CD4-positive, alpha-beta T cell treated with Interleukin-15 for 4 hours (primary cell): ENCODE measurements around the gene TREH.

ENCODE experiments used
- DNase-seq: peaks from one replicate; pipeline ENCODE4 v3.0.0-alpha.2; 2020; ENCODE audit warnings: low spot score

Gene TREH

DNA sequence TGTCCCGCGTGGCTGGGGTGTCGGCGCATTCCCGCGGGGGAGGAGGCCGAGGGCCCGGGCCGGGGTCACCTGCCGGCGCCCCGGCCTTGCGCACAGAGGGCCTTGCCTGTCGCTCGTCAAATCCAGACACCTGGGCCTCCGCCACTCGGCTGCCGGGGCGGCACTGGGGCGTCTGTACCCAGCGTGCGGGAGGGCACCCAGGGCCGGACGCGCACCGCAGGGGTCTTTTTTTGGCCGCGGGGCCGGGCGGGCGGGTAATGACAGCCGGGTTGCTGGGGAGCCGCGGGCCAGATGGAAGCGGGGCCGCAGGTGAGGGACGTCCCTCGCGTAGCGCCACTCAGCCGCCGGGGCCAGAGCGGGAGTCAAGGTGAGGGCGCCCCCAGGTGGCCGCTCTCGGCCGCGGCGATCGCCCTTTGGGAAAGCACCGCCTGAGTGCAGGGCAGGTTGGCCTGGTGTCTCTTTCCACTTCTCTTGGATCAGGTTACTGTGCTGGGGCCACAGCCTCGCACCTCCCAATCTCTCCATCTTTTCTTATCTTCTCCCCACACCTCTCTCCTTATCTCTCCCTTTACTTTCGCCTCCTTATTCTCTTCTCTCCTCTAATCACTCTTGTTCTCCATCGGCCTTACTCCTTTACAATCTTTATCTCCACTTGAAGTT, 68.5 kb downstream of the TREH start:
- peak; percentile 86 for DNase-seq

DNA sequence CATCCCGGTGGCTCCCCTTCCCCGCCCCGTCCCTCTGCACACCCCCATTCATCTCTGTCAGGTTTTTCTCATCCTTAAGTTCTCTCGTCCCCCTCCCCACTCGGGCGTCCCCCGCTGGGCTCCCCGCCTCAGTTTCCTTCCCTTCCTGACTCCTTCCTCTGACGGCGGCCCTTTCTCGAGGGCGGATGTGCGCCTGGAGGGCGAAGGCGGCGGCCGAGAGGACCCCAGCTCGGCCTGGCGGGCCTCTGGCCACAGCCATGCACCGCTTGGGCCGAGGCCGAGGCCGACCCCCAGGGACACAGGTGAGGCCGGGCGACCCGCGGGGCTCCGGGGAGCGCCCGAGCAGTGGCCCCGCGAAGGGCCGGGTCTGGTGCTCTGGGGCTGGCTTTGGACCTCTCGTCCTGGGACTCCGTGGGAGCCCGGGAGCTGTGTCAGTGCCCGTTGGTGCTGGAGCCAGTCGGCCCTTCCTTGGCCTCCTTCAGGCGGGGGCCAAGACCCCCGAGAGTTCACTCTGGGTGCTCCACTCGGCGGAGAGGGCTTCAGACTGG, 69.2 kb downstream of the TREH start:
- DNase-seq: no peak

DNA sequence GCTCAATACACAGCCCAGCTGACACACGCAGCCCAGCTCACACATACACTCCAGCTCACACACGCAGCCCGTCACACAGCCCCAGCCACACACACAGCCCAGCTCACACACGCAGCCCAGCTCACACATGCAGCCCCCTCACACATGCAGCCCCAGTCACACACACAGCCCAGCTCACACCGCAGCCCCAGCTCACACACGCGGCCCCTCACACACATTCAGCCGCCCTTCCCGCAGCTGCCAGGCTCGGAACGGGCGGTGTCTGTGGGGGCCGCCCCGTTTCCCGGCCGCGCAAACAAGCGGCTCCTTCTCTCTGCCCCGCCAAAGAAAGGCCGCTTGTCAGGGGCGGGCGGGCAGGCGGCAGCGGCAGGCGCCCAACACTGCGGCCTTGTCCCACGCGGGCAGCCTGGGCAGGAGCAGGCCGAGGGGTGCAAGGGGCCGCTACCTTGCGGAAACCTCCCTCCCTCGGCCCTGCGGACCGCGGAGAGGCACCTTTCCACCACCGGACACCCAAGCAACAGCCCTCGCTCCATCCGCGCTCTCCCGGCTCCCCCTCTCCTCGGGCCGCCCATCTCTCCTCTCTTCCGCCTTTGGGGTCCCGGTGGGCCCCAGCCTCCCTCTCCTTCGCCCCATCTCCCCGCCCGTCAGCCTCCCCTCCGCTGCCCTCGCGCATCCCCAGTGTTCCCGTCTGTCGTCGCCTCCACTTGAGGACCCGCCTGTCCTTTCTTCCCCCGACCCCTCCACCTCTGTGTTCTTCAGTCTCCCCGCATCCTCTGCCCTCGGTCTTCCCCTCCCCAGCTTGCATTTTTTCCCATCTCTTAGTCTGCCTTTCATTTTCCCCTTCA, 69.8 kb downstream of the TREH start:
- peak; percentile 12 for DNase-seq

DNA sequence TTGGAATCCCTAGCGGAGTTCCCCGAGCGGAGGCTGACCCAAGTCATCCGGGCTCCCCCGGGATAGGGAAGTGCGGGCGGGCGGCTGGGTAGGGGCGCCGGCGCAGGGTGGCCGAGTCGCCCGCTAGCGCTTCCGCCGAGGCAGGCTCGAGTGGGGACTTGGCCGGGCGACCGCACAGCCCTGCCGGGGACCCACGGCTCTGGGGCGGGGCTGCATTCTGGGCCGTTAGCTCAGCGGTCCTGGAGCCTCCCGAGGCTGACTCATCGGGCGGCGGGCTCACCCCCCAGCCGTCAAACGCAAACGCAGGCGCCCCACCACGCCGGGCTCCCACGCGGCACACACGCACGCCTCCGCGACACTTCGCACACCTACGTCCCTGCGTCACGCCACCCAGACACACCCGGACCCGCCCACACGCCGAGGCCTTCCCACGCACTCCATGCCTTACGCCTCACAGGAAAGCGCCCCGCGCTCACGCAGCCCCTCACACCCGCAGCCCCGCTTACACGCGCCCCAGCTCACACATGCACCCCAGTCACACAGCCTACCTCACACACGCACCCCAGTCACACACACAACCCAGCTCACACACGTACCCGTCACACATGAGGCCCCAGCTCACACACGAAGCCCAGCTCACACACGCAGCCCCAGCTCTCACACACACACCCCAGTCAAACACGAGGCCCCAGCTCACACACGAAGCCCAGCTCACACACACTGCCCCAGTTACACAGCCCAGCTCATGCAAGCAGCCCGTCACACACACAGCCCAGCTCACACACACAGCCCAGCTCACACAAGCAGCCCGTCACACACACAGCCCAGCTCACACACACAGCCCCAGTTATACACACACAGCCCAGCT, 70.9 kb downstream of the TREH start:
- peak; percentile 86 for DNase-seq

- peak; percentile 25 for DNase-seq
Measured at GRCh38 chr11:118607401-118608359, 71.8 kb downstream of the TREH start, which contains the start of gene PHLDB1. PHLDB1 (plus strand) TSS chr11:118607615; CDS start chr11:118613837, 6,222 bp downstream.
